SU-DHL-6 (cell line): ENCODE results near the gene WDR73.

Experiments used
- EZH2phosphoT487 ChIP-seq: fragments of 200-600 bp; sonication (generic), shearing (Covaris generic); conservative IDR thresholded peaks from 2 replicates; pipeline ENCODE4 v1.6.1; 2018; ENCODE audit warnings: mild to moderate bottlenecking, antibody characterized with exemption, low read length, moderate library complexity, mixed read lengths
- TF ChIP-seq, protein P1 (sequence below): fragments of 200-600 bp; sonication (generic); IDR thresholded peaks from one replicate; pipeline ENCODE4 v1.5.1; 2017; ENCODE audit warnings: antibody characterized with exemption, mild to moderate bottlenecking, low read length, moderate library complexity; ENCODE audit not compliant: insufficient read depth, poor library complexity, severe bottlenecking

DNA sequence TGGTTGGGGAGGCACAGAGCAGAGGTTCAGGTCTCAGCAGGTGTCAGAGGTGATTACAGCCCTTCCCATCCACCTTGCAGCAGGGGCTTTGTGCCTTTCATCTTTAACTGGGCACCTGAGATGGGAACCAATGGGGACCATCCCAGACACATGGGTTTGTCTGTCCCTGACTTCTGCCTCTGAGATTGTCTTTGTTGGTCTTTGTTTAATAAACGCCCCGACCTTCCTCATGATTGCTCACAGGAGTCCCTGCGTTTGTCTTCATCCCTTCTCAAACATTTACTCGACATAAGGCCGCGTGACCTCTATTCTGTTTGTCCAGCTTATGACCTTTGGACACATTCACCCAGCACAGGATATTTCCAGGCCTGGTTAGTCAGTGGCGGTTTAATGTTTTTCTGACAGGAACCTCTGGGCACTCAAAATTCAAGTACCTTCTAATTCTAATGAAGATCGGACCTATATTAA lies 47.4 kb downstream of the WDR73 start:
- TF ChIP-seq, protein P1, sequence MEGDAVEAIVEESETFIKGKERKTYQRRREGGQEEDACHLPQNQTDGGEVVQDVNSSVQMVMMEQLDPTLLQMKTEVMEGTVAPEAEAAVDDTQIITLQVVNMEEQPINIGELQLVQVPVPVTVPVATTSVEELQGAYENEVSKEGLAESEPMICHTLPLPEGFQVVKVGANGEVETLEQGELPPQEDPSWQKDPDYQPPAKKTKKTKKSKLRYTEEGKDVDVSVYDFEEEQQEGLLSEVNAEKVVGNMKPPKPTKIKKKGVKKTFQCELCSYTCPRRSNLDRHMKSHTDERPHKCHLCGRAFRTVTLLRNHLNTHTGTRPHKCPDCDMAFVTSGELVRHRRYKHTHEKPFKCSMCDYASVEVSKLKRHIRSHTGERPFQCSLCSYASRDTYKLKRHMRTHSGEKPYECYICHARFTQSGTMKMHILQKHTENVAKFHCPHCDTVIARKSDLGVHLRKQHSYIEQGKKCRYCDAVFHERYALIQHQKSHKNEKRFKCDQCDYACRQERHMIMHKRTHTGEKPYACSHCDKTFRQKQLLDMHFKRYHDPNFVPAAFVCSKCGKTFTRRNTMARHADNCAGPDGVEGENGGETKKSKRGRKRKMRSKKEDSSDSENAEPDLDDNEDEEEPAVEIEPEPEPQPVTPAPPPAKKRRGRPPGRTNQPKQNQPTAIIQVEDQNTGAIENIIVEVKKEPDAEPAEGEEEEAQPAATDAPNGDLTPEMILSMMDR = no peak
- no peak for TF ChIP-seq EZH2phosphoT487
